Amniotic epithelial cell (primary cell): ENCODE data around the gene TLE1.
"Not testable (repeated sequence)": the region's sequence is repeated elsewhere in the genome, so short reads cannot be mapped to it uniquely, and the experiment has no call there.

Source experiments
- DNase-seq: peaks from one replicate; pipeline ENCODE4 v3.0.0-alpha.2; 2010; ENCODE audit warnings: low read depth

Gene TLE1

GRCh38 chr9:81652058-81652687 is 37.2 kb downstream of the TLE1 start:
- DNase-seq: no peak

GRCh38 chr9:81650586-81651515 is 38.5 kb downstream of the TLE1 start:
- DNase-seq: no peak

- no peak for DNase-seq
Measured at GRCh38 chr9:81649475-81650240, 39.7 kb downstream of the TLE1 start.

- no peak for DNase-seq
Measured at GRCh38 chr9:81648891-81649290, 40.5 kb downstream of the TLE1 start.

GRCh38 chr9:81646337-81646736 is 43.0 kb downstream of the TLE1 start:
- no peak for DNase-seq

GRCh38 chr9:81644513-81644912 is 44.8 kb downstream of the TLE1 start:
- not testable (repeated sequence) for DNase-seq

GRCh38 chr9:81637276-81637675 is 52.1 kb downstream of the TLE1 start:
- peak; percentile 23 for DNase-seq

- DNase-seq: no peak
Measured at GRCh38 chr9:81636255-81636599, 53.1 kb downstream of the TLE1 start.

GRCh38 chr9:81635521-81636254 is 53.7 kb downstream of the TLE1 start:
- no peak for DNase-seq

GRCh38 chr9:81634915-81635516 is 54.3 kb downstream of the TLE1 start:
- peak; percentile 66 for DNase-seq

- no peak for DNase-seq
Measured at GRCh38 chr9:81633952-81634854, 55.1 kb downstream of the TLE1 start.

GRCh38 chr9:81632599-81632998 is 56.7 kb downstream of the TLE1 start:
- peak; percentile 96 for DNase-seq

GRCh38 chr9:81631218-81631745 is 58.1 kb downstream of the TLE1 start:
- DNase-seq: no peak

GRCh38 chr9:81629440-81629839 is 59.9 kb downstream of the TLE1 start:
- no peak for DNase-seq

- no peak for DNase-seq
Measured at GRCh38 chr9:81628897-81629296, 60.5 kb downstream of the TLE1 start.

- no peak for DNase-seq
Measured at GRCh38 chr9:81627481-81627880, 61.9 kb downstream of the TLE1 start.

- peak; percentile 69 for DNase-seq
Measured at GRCh38 chr9:81626511-81626910, 62.8 kb downstream of the TLE1 start.

- no peak for DNase-seq
Measured at GRCh38 chr9:81625969-81626368, 63.4 kb downstream of the TLE1 start.

GRCh38 chr9:81623778-81624177 is 65.6 kb downstream of the TLE1 start:
- no peak for DNase-seq
